DOHH2 (cell line): ENCODE data around the gene OCSTAMP.

Experiments used
- CTCF ChIP-seq: fragments of 200-600 bp; sonication (generic); IDR thresholded peaks from one replicate; pipeline ENCODE4 v1.5.1; 2014; ENCODE audit warnings: antibody characterized with exemption, mild to moderate bottlenecking, low read depth, low read length; ENCODE audit not compliant: poor library complexity, severe bottlenecking
- EZH2phosphoT487 ChIP-seq: fragments of 200-600 bp; sonication (generic); IDR thresholded peaks from 2 replicates; pipeline ENCODE4 v1.6.1; 2017; ENCODE audit warnings: borderline replicate concordance, mild to moderate bottlenecking, antibody characterized with exemption, low read length, moderate library complexity, mixed read lengths

DNA sequence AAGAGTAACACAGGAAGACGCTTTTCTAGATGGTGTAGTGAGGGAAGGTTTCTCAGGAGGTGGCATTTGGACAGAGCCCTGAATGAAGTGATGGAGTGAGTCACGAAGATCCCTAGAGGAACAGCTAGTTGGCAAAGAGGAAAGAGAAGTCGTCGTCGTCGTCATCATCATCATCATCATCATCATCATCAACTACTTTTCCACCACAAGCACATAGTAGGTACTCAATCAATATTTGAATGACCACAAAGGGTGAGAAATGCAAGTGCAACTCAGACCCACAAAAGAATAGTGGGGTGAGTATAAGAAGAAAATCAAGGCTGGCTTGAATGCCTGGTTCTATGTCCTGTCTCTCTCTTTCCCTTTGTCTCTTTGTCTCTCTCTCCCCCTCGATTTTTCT is 28.3 kb upstream of the OCSTAMP start:
- TF ChIP-seq CTCF, result no peak
- TF ChIP-seq EZH2phosphoT487, result no peak
